ENCODE results near the gene TFAP2C. TPM values are rescaled to one million over a fixed set of nuclear protein-coding genes. Genes with fewer than 3 reads are reported as not detected.

Gene TFAP2C
- total and polyA plus RNA-seq, 10 of the 15 experiments (the other 5 are each of a cell fraction or from before 2014, with no cell fraction given) = 0.49 TPM; not detected in 9

DNA sequence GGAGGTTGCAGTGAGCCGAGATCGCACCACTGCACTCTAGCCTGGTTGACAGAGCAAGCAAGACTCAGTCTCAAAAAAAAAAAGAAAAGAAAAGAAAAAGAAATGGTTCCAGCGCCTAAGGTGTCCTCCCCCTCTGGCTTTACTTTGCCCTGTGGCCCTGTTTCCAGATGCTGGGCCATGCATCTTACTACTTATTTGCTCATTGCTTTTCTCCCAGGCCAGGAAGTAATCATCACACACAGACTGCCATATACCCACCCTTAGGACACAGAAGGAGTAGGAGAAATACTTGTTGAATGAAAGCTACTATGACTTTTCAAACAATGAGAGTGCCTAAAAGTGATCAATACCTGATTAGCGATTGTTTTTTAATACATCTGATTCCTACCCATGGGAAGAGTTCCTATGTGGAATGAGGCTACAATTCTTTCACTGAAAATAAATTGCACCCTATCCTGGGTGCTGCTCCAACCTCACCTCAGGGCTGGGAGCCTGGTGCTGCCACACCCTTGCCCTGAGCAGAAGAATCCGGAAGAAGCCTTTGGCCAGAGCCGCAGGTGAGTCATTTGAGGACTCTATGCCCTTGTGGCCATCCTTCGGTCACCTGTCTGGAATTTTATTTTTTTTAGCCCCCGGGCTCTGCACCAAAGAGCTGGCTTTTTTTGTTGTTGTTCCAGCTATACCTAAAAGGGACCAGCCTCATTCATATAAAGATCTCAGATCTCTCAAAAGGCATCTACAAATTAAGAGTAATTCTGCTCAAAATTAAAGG lies 22.7 kb upstream of the TFAP2C start:
- Histone ChIP-seq H2AFZ (ENCODE audit: control insufficient read depth, low read depth, low read length) (no peak overlapping the region), H3K4me3 (no peak overlapping the region), H3K79me2 (ENCODE audit: control insufficient read depth, insufficient read depth, low read length) (no peaks in the 10 kb centered on the region), H3K27ac (ENCODE audit: control insufficient read depth, insufficient read depth) (no peak overlapping the region), H3K4me1 (ENCODE audit: control insufficient read depth, insufficient read depth, low read length) (no peaks in the 10 kb centered on the region), H3K27me3 (replicated peaks in 1 of 2; ENCODE audit: control insufficient read depth in 2 of 2, insufficient read depth in 2 of 2, low read length in 1 of 2) (no peaks in the 10 kb centered on the region; a peak in 1 of 4 replicates), H3K36me3 (ENCODE audit: control insufficient read depth in 2 of 2, insufficient read depth in 2 of 2, low read length in 1 of 2) (no peaks in the 10 kb centered on the region), H3K9me3 (replicated peaks; ENCODE audit: control insufficient read depth, insufficient read depth, low read length) (no peaks in the 10 kb centered on the region), H4K20me1 (ENCODE audit: control insufficient read depth, insufficient read depth) (no peaks in the 10 kb centered on the region), H3K9ac (ENCODE audit: control insufficient read depth, insufficient read depth, low read length) (no peak overlapping the region), H3K4me2 (ENCODE audit: control insufficient read depth, insufficient read depth) (no peak overlapping the region)
- no peak for DNase-seq (ENCODE audit: low read depth, low spot score)
- ChIA-PET RAD21 (ENCODE audit: unreplicated experiment) (no interaction called here), POLR2A (no interaction called here), SMC1A (ENCODE audit: uncharacterized antibody, unreplicated experiment) (no interaction called here), CTCF (no interaction called here)
- no TSS peak for BruUV-seq (replicated peaks)
- in situ Hi-C loops (cut with MboI) = no loop called here
- WGBS (ENCODE audit: insufficient coverage, insufficient replicate concordance, low lambda C conversion rate, missing lambda C conversion rate) = 63% methylated on average over 8 of the region's 8 CpGs
- TF ChIP-seq FOXK2 (IDR thresholded peaks at IDR 0.05) = no peak
- TF ChIP-seq NBN (IDR thresholded peaks at IDR 0.05) = no peak
- TF ChIP-seq PAX5 (IDR thresholded peaks at IDR 0.05; ENCODE audit: borderline replicate concordance, low read depth, low read length) = no peak
- no peak for TF ChIP-seq STAT1 (conservative IDR thresholded peaks at IDR 0.05)
- no peak for TF ChIP-seq BACH1 (IDR thresholded peaks at IDR 0.05; ENCODE audit: borderline replicate concordance)
- no peak for TF ChIP-seq GATAD2B (conservative IDR thresholded peaks at IDR 0.05; ENCODE audit: low read depth)
- TF ChIP-seq RELA (IDR thresholded peaks at IDR 0.05; ENCODE audit: borderline replicate concordance, partially characterized antibody) = no peak
- TF ChIP-seq, protein P1, sequence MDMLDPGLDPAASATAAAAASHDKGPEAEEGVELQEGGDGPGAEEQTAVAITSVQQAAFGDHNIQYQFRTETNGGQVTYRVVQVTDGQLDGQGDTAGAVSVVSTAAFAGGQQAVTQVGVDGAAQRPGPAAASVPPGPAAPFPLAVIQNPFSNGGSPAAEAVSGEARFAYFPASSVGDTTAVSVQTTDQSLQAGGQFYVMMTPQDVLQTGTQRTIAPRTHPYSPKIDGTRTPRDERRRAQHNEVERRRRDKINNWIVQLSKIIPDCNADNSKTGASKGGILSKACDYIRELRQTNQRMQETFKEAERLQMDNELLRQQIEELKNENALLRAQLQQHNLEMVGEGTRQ (IDR thresholded peaks at IDR 0.05; ENCODE audit: borderline replicate concordance, low read depth, low read length) = no peak
- TF ChIP-seq, protein P2, sequence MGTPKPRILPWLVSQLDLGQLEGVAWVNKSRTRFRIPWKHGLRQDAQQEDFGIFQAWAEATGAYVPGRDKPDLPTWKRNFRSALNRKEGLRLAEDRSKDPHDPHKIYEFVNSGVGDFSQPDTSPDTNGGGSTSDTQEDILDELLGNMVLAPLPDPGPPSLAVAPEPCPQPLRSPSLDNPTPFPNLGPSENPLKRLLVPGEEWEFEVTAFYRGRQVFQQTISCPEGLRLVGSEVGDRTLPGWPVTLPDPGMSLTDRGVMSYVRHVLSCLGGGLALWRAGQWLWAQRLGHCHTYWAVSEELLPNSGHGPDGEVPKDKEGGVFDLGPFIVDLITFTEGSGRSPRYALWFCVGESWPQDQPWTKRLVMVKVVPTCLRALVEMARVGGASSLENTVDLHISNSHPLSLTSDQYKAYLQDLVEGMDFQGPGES (IDR thresholded peaks at IDR 0.05) = no peak
- TF ChIP-seq BRCA1 (IDR thresholded peaks at IDR 0.05; ENCODE audit: low read depth, low read length) = no peak
- no peak for TF ChIP-seq BCL11A (IDR thresholded peaks at IDR 0.05; ENCODE audit: low read depth, low read length)
- TF ChIP-seq ZBED1 (IDR thresholded peaks at IDR 0.05; ENCODE audit: borderline replicate concordance) = no peak
- TF ChIP-seq MEF2B (IDR thresholded peaks at IDR 0.05; ENCODE audit: partially characterized antibody, poor library complexity, severe bottlenecking) = no peak
- TF ChIP-seq JUND (IDR thresholded peaks at IDR 0.05; ENCODE audit: low read depth, low read length) = no peak
- TF ChIP-seq IKZF2 (IDR thresholded peaks at IDR 0.05) = no peak
- TF ChIP-seq TCF12 (IDR thresholded peaks at IDR 0.05; ENCODE audit: low read depth, low read length) = no peak
- TF ChIP-seq EED (IDR thresholded peaks at IDR 0.05; ENCODE audit: low read depth) = no peak
- TF ChIP-seq NFXL1 (IDR thresholded peaks at IDR 0.05; ENCODE audit: borderline replicate concordance) = no peak
- no peak for ATAC-seq
- no peak for FAIRE-seq
- intact Hi-C loops (cut with micrococcal nuclease; ENCODE audit: unreplicated experiment) = no loop called here

All from GM12878 (cell line).